ENCODE results near the gene SNED1. TPM values are rescaled to one million over a fixed set of nuclear protein-coding genes. Genes with fewer than 3 reads are reported as not detected.

SNED1 gene
- total and polyA plus RNA-seq, 2 donors (not counting 1 experiment from before 2014, with no cell fraction given): 27.2 to 39.5 TPM

DNA sequence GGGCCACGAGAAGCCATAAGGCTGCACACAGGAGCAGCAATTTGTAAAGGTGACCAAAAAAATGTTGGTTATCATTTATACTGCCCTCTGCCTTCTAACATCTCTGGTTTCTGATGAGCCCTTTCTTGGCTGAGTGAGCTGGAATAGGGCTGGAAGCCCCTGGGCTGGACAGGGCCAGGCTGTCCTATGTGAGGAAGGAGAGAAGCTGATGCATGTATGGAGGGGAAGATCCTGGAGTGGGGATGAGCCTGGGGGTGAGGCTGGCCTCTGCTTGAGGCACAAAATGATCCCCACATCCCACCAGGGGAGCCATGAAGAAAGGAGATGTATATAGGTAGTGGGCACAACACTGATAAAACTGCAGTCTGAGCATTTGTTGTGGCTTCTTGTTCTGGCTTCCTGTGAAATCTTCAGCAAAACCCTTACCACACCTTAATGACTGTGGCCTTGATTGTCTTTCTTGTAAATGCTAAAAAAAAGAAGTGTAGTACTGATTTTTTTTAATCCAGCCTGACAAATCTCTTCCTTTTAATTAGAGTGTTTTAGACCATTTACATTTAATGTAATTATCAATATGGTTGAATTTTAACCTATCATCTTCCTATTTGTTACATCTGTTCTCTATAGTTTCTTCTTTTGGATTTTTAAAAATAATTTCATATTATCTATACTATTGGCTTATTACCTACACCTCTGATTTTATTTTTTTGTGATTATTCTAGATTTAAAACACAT is 5.6 kb downstream of the SNED1 start:
- H4K20me1 ChIP-seq (ENCODE audit: control insufficient read depth, extremely low read depth, insufficient read depth, low read length): peaks cover 2% of the 10 kb centered on the region
- peaks cover 6% of the 10 kb centered on the region for H3K4me1 ChIP-seq (ENCODE audit: control insufficient read depth, extremely low read depth, insufficient read depth, low read length)
- H3K27me3 ChIP-seq (ENCODE audit: control insufficient read depth, insufficient read depth, low read length): no peaks in the 10 kb centered on the region
- TF ChIP-seq, protein P1, sequence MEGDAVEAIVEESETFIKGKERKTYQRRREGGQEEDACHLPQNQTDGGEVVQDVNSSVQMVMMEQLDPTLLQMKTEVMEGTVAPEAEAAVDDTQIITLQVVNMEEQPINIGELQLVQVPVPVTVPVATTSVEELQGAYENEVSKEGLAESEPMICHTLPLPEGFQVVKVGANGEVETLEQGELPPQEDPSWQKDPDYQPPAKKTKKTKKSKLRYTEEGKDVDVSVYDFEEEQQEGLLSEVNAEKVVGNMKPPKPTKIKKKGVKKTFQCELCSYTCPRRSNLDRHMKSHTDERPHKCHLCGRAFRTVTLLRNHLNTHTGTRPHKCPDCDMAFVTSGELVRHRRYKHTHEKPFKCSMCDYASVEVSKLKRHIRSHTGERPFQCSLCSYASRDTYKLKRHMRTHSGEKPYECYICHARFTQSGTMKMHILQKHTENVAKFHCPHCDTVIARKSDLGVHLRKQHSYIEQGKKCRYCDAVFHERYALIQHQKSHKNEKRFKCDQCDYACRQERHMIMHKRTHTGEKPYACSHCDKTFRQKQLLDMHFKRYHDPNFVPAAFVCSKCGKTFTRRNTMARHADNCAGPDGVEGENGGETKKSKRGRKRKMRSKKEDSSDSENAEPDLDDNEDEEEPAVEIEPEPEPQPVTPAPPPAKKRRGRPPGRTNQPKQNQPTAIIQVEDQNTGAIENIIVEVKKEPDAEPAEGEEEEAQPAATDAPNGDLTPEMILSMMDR (conservative IDR thresholded peaks at IDR 0.05 in 1 of 2, IDR thresholded peaks at IDR 0.05 in 1 of 2; ENCODE audit: low read depth in 1 of 2, low read length in 2 of 2): no peak
- TF ChIP-seq EZH2 (IDR thresholded peaks at IDR 0.05; ENCODE audit: low read length, missing control alignments): no peak
- no peak overlapping the region for H2AFZ ChIP-seq (ENCODE audit: low read length)
- H3K4me3 ChIP-seq (replicated peaks in 1 of 4; ENCODE audit: control extremely low read depth in 1 of 4, insufficient read depth in 1 of 4, low read depth in 3 of 4, low read length in 4 of 4): no peak overlapping the region
- H3K27ac ChIP-seq (ENCODE audit: insufficient read depth, low read length): no peak overlapping the region
- no peak overlapping the region for H3K4me2 ChIP-seq (ENCODE audit: extremely low read depth, insufficient read depth, low read length)
- DNase-seq (ENCODE audit: low read depth in 2 of 2): no peak
- H3K9me3 ChIP-seq (ENCODE audit: control insufficient read depth, insufficient read depth, low read depth, low read length): peaks cover 4% of the 10 kb centered on the region
- H3K79me2 ChIP-seq (ENCODE audit: control insufficient read depth, insufficient read depth, low read length): peaks cover 55% of the 10 kb centered on the region
- H3K36me3 ChIP-seq (ENCODE audit: control insufficient read depth, insufficient read depth, low read length): peaks cover 13% of the 10 kb centered on the region
- H3K9ac ChIP-seq (ENCODE audit: insufficient read depth, low read length): no peak overlapping the region

DNA sequence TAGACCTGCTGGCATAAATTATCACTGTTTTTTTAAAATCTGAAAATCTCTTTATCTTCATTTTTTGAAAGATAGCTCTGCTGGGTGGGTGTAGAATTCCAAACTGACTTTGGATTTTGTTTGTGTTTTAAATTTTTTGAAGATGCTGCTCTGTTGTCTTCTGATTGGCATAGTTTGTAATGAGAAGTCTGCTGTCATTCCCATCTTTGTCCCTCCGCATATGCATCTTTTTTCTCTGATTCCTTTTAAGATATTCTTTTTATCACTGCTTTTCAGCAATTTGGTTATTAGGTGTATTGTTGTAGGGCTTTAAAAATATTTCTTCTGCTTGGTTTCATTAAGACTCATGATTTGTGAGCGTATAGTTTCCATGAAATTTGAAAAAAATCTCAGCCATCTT is 7.2 kb downstream of the SNED1 start:
- peaks cover 19% of the 10 kb centered on the region for H3K4me1 ChIP-seq (ENCODE audit: control insufficient read depth, extremely low read depth, insufficient read depth, low read length)
- peaks cover 2% of the 10 kb centered on the region for H4K20me1 ChIP-seq (ENCODE audit: control insufficient read depth, extremely low read depth, insufficient read depth, low read length)
- H2AFZ ChIP-seq (ENCODE audit: low read length): no peak overlapping the region
- peaks cover 13% of the 10 kb centered on the region for H3K36me3 ChIP-seq (ENCODE audit: control insufficient read depth, insufficient read depth, low read length)
- TF ChIP-seq EZH2 (IDR thresholded peaks at IDR 0.05; ENCODE audit: low read length, missing control alignments): no peak
- TF ChIP-seq, protein P1 (conservative IDR thresholded peaks at IDR 0.05 in 1 of 2, IDR thresholded peaks at IDR 0.05 in 1 of 2; ENCODE audit: low read depth in 1 of 2, low read length in 2 of 2): no peak
- H3K27ac ChIP-seq (ENCODE audit: insufficient read depth, low read length): no peak overlapping the region
- no peak overlapping the region for H3K4me3 ChIP-seq (replicated peaks in 1 of 4; ENCODE audit: control extremely low read depth in 1 of 4, insufficient read depth in 1 of 4, low read depth in 3 of 4, low read length in 4 of 4)
- no peaks in the 10 kb centered on the region for H3K27me3 ChIP-seq (ENCODE audit: control insufficient read depth, insufficient read depth, low read length)
- no peak overlapping the region for H3K4me2 ChIP-seq (ENCODE audit: extremely low read depth, insufficient read depth, low read length)
- peaks cover 46% of the 10 kb centered on the region for H3K79me2 ChIP-seq (ENCODE audit: control insufficient read depth, insufficient read depth, low read length)
- peaks cover 4% of the 10 kb centered on the region for H3K9me3 ChIP-seq (ENCODE audit: control insufficient read depth, insufficient read depth, low read depth, low read length)
- DNase-seq (ENCODE audit: low read depth in 2 of 2): peak in 1 of 2 donors; percentile 18
- H3K9ac ChIP-seq (ENCODE audit: insufficient read depth, low read length): no peak overlapping the region

DNA sequence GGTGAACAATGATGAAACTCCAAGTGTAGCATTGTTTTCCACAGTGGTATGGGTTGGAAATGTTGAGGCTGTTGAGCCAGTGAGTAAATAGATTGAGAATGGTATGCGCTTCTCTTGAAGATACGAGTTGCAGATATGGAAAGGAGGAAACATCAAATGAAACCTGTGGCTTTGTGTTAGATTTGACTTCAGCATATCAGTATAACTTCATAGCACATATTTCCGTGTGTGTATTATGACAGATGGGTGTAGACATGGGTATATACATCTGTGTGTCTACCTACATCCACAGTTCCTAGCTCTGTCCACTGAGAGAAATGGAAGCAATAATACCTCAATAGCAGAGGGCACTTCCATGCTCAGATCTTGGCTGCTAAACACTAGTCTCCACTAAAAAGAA is 8.0 kb downstream of the SNED1 start:
- Histone ChIP-seq H3K27me3 (ENCODE audit: control insufficient read depth, insufficient read depth, low read length) (no peaks in the 10 kb centered on the region), H4K20me1 (ENCODE audit: control insufficient read depth, extremely low read depth, insufficient read depth, low read length) (peaks cover 2% of the 10 kb centered on the region), H3K9me3 (ENCODE audit: control insufficient read depth, insufficient read depth, low read depth, low read length) (peaks cover 4% of the 10 kb centered on the region), H3K27ac (ENCODE audit: insufficient read depth, low read length) (no peak overlapping the region), H3K4me2 (ENCODE audit: extremely low read depth, insufficient read depth, low read length) (no peak overlapping the region), H3K9ac (ENCODE audit: insufficient read depth, low read length) (no peak overlapping the region), H3K79me2 (ENCODE audit: control insufficient read depth, insufficient read depth, low read length) (peaks cover 40% of the 10 kb centered on the region), H3K4me3 (replicated peaks in 1 of 4; ENCODE audit: control extremely low read depth in 1 of 4, insufficient read depth in 1 of 4, low read depth in 3 of 4, low read length in 4 of 4) (no peak overlapping the region), H3K36me3 (ENCODE audit: control insufficient read depth, insufficient read depth, low read length) (peaks cover 7% of the 10 kb centered on the region), H2AFZ (ENCODE audit: low read length) (no peak overlapping the region), H3K4me1 (ENCODE audit: control insufficient read depth, extremely low read depth, insufficient read depth, low read length) (peaks cover 19% of the 10 kb centered on the region)
- no peak for TF ChIP-seq EZH2 (IDR thresholded peaks at IDR 0.05; ENCODE audit: low read length, missing control alignments)
- TF ChIP-seq, protein P1 (conservative IDR thresholded peaks at IDR 0.05 in 1 of 2, IDR thresholded peaks at IDR 0.05 in 1 of 2; ENCODE audit: low read depth in 1 of 2, low read length in 2 of 2): no peak
- no peak for DNase-seq (ENCODE audit: low read depth in 2 of 2)
